HG03095 (cell line): ENCODE measurements around the gene WBP1.
"Not testable (repeated sequence)": the region's sequence is repeated elsewhere in the genome, so short reads cannot be mapped to it uniquely, and the experiment has no call there.

Experiments
- ATAC-seq: cut with Tn5 transposase; IDR thresholded peaks from one replicate; pipeline ENCODE4 v1.9.1; 2021; ENCODE audit warnings: moderate library complexity; ENCODE audit not compliant: unreplicated experiment

Gene WBP1

GRCh38 chr2:74426181-74426758 is 32.0 kb upstream of the WBP1 start:
- ATAC-seq = no peak

- ATAC-seq = no peak
These were observed 30.7 kb upstream of the WBP1 start for GRCh38 chr2:74427551-74427950.

GRCh38 chr2:74428675-74429074 is 29.6 kb upstream of the WBP1 start:
- no peak for ATAC-seq

- ATAC-seq = no peak
These were observed 28.5 kb upstream of the WBP1 start for GRCh38 chr2:74429487-74430451.

- ATAC-seq = no peak
These were observed 27.7 kb upstream of the WBP1 start for GRCh38 chr2:74430502-74430901.

GRCh38 chr2:74436111-74436805 is 22.0 kb upstream of the WBP1 start:
- no peak for ATAC-seq

GRCh38 chr2:74436848-74437695 is 21.2 kb upstream of the WBP1 start:
- no peak for ATAC-seq

GRCh38 chr2:74438248-74438647 is 20.0 kb upstream of the WBP1 start:
- no peak for ATAC-seq

GRCh38 chr2:74439373-74439772 is 18.9 kb upstream of the WBP1 start:
- ATAC-seq = no peak

- ATAC-seq = no peak
These were observed 18.3 kb upstream of the WBP1 start for GRCh38 chr2:74439803-74440377.

- ATAC-seq = peak; percentile 82
These were observed 17.7 kb upstream of the WBP1 start for GRCh38 chr2:74440378-74441169.

- ATAC-seq = no peak
These were observed 17.0 kb upstream of the WBP1 start for GRCh38 chr2:74441170-74441689.

GRCh38 chr2:74441690-74442482 is 16.4 kb upstream of the WBP1 start, which contains the start of gene RTKN:
Gene RTKN (minus strand): TSS chr2:74441937. CDS start chr2:74441816, 121 bp downstream.
- no peak for ATAC-seq

- not testable (repeated sequence) for ATAC-seq
These were observed 15.5 kb upstream of the WBP1 start for GRCh38 chr2:74442483-74443297.

GRCh38 chr2:74444498-74445318 is 13.5 kb upstream of the WBP1 start:
- no peak for ATAC-seq

GRCh38 chr2:74447230-74447999 is 10.8 kb upstream of the WBP1 start:
- no peak for ATAC-seq
